Measurements from ENCODE around the gene SNX24. TPM values are rescaled to one million over a fixed set of nuclear protein-coding genes. Genes with fewer than 3 reads are reported as not detected.

SNX24 gene
- total RNA-seq, 1 experiment from 2014 or later = 10.3 TPM

DNA sequence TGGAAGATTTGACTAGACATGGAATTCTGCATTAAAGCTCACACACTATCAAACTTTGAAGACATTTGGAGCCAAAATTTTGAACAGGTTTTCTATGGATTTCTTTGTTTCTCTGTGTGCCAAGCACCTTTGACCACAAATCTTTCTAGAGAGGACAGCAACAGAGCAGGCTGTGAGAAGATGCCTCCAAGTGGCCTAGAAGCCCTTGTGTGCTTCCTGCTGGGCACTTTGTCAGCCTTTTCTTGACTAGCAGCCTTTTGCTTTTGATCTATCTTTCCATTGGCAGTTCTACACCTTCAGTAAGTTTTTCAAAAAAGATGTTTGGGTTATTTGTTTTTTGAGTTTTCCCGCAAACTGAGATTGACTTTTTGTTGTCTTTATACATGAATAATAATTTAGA lies 84.6 kb downstream of the SNX24 start:
- TF ChIP-seq, protein P1, sequence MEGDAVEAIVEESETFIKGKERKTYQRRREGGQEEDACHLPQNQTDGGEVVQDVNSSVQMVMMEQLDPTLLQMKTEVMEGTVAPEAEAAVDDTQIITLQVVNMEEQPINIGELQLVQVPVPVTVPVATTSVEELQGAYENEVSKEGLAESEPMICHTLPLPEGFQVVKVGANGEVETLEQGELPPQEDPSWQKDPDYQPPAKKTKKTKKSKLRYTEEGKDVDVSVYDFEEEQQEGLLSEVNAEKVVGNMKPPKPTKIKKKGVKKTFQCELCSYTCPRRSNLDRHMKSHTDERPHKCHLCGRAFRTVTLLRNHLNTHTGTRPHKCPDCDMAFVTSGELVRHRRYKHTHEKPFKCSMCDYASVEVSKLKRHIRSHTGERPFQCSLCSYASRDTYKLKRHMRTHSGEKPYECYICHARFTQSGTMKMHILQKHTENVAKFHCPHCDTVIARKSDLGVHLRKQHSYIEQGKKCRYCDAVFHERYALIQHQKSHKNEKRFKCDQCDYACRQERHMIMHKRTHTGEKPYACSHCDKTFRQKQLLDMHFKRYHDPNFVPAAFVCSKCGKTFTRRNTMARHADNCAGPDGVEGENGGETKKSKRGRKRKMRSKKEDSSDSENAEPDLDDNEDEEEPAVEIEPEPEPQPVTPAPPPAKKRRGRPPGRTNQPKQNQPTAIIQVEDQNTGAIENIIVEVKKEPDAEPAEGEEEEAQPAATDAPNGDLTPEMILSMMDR (conservative IDR thresholded peaks at IDR 0.05; ENCODE audit: low read depth, low read length) = no peak
- no peak for TF ChIP-seq EZH2 (IDR thresholded peaks at IDR 0.05; ENCODE audit: low read length, unreplicated experiment)
- no peak for TF ChIP-seq EZH2phosphoT487 (IDR thresholded peaks at IDR 0.05; ENCODE audit: borderline replicate concordance, low read length)
- H3K27ac ChIP-seq (ENCODE audit: low read length) = no peak overlapping the region
- ChIA-PET POLR2A (ENCODE audit: unreplicated experiment) (no interaction called here), CTCF (no interaction called here)
- H3K9me2 ChIP-seq (replicated peaks; ENCODE audit: low read length) = no peaks in the 10 kb centered on the region
- ATAC-seq (no peak), DNase-seq (no peak)
- no peaks in the 10 kb centered on the region for H3F3A ChIP-seq (ENCODE audit: low read length, unreplicated experiment)
- H4K20me1 ChIP-seq (ENCODE audit: low read length) = no peaks in the 10 kb centered on the region
- H3K79me2 ChIP-seq (ENCODE audit: low read length) = no peaks in the 10 kb centered on the region
- no peak overlapping the region for H3K4me3 ChIP-seq (ENCODE audit: low read length)
- intact Hi-C loops (cut with micrococcal nuclease) = no loop called here
- no peaks in the 10 kb centered on the region for H3K4me1 ChIP-seq (ENCODE audit: insufficient read depth, low read length)
- no peak overlapping the region for H2AFZ ChIP-seq (ENCODE audit: low read length)
- no peaks in the 10 kb centered on the region for H3K27me3 ChIP-seq (ENCODE audit: low read length)
- no TSS peak for BruUV-seq (replicated peaks)
- H3K9me3 ChIP-seq (ENCODE audit: low read length) = no peaks in the 10 kb centered on the region
- H3K4me2 ChIP-seq (ENCODE audit: low read length) = no peak overlapping the region
- H3K36me3 ChIP-seq (ENCODE audit: low read depth, low read length) = no peaks in the 10 kb centered on the region
- H3K9ac ChIP-seq (ENCODE audit: low read length) = no peak overlapping the region

- BruUV-seq (replicated peaks) = no TSS peak
- Histone ChIP-seq H3K9me3 (ENCODE audit: low read length) (no peaks in the 10 kb centered on the region), H3K4me3 (ENCODE audit: low read length) (no peak overlapping the region), H3K27me3 (ENCODE audit: low read length) (no peaks in the 10 kb centered on the region), H3K79me2 (ENCODE audit: low read length) (no peaks in the 10 kb centered on the region), H3K4me1 (ENCODE audit: insufficient read depth, low read length) (no peaks in the 10 kb centered on the region), H3K27ac (ENCODE audit: low read length) (no peak overlapping the region), H3K36me3 (ENCODE audit: low read depth, low read length) (no peaks in the 10 kb centered on the region), H3K4me2 (ENCODE audit: low read length) (no peak overlapping the region), H3K9me2 (replicated peaks; ENCODE audit: low read length) (no peaks in the 10 kb centered on the region), H4K20me1 (ENCODE audit: low read length) (no peaks in the 10 kb centered on the region), H3K9ac (ENCODE audit: low read length) (no peak overlapping the region), H2AFZ (ENCODE audit: low read length) (no peak overlapping the region), H3F3A (ENCODE audit: low read length, unreplicated experiment) (no peaks in the 10 kb centered on the region)
- POLR2A ChIA-PET (ENCODE audit: unreplicated experiment) = no interaction called here
- intact Hi-C loops (cut with micrococcal nuclease) = no loop called here
- DNase-seq = no peak
- TF ChIP-seq, protein P1 (conservative IDR thresholded peaks at IDR 0.05; ENCODE audit: low read depth, low read length) = no peak
- TF ChIP-seq EZH2 (IDR thresholded peaks at IDR 0.05; ENCODE audit: low read length, unreplicated experiment) (no peak), EZH2phosphoT487 (IDR thresholded peaks at IDR 0.05; ENCODE audit: borderline replicate concordance, low read length) (no peak)
- CTCF ChIA-PET = no interaction called here
- no peak for ATAC-seq
These were observed 88.5 kb downstream of the SNX24 start for GRCh38 chr5:122933956-122934355.

DNA sequence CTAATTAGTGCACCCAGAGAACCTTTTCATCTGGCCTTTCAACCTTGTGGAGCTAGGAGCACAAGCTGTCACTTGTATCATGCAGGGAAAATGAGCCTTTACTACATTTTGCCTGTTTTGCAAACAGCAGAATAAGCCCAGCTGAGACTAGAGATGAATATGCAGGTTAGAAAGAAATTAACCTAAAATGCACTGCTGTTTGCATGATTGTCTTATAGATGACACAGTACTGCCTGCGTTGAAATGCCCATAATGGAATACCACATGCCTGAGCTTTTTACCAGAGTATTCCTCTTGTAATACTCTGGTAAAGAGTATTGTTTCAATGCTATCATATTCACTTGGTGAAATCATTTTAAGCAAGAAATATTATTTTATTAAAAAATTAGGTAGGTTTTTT lies 90.7 kb downstream of the SNX24 start:
- no peak overlapping the region for H3K4me3 ChIP-seq (ENCODE audit: low read length)
- no peaks in the 10 kb centered on the region for H3K9me2 ChIP-seq (replicated peaks; ENCODE audit: low read length)
- H2AFZ ChIP-seq (ENCODE audit: low read length) = no peak overlapping the region
- no peak overlapping the region for H3K27ac ChIP-seq (ENCODE audit: low read length)
- no peak overlapping the region for H3K9ac ChIP-seq (ENCODE audit: low read length)
- no peaks in the 10 kb centered on the region for H3K4me1 ChIP-seq (ENCODE audit: insufficient read depth, low read length)
- intact Hi-C loops (cut with micrococcal nuclease) = no loop called here
- DNase-seq (no peak), ATAC-seq (no peak)
- H3K4me2 ChIP-seq (ENCODE audit: low read length) = no peak overlapping the region
- no peak for TF ChIP-seq EZH2 (IDR thresholded peaks at IDR 0.05; ENCODE audit: low read length, unreplicated experiment)
- TF ChIP-seq EZH2phosphoT487 (IDR thresholded peaks at IDR 0.05; ENCODE audit: borderline replicate concordance, low read length) = no peak
- TF ChIP-seq, protein P1 (conservative IDR thresholded peaks at IDR 0.05; ENCODE audit: low read depth, low read length) = no peak
- BruUV-seq (replicated peaks) = no TSS peak
- no peaks in the 10 kb centered on the region for H4K20me1 ChIP-seq (ENCODE audit: low read length)
- H3K79me2 ChIP-seq (ENCODE audit: low read length) = no peaks in the 10 kb centered on the region
- H3K27me3 ChIP-seq (ENCODE audit: low read length) = no peaks in the 10 kb centered on the region
- H3K9me3 ChIP-seq (ENCODE audit: low read length) = no peaks in the 10 kb centered on the region
- ChIA-PET POLR2A (ENCODE audit: unreplicated experiment) (no interaction called here), CTCF (no interaction called here)
- H3F3A ChIP-seq (ENCODE audit: low read length, unreplicated experiment) = no peaks in the 10 kb centered on the region
- H3K36me3 ChIP-seq (ENCODE audit: low read depth, low read length) = no peaks in the 10 kb centered on the region

Data from PC-3 (cell line).